Right lobe of liver (tissue), 6 donors: ENCODE results near the gene DAP. TPM values are rescaled to one million over a fixed set of nuclear protein-coding genes. Genes with fewer than 3 reads are reported as not detected.
"Not testable (repeated sequence)": the region's sequence is repeated elsewhere in the genome, so short reads cannot be mapped to it uniquely, and the experiment has no call there.

Experiments used
- ATAC-seq, 4 donors: fragments of 200-7000 bp; cut with Tn5 transposase; one replicate each; pipeline ENCODE4 v1.9.1; 2020; ENCODE audit warnings: mild to moderate bottlenecking in 4 of 4, moderate library complexity in 4 of 4
- DNase-seq, 3 donors: peaks; one replicate each; pipeline ENCODE4 v3.0.0-alpha.2; 2020
- H3K27ac ChIP-seq, 3 donors: fragments of 200-600 bp; one replicate each; pipeline ENCODE4 v1.8.0; 2022
- H3K27me3 ChIP-seq, 2 donors: fragments of 200-600 bp; one replicate each; pipeline ENCODE4 v1.8.0; 2022
- H3K36me3 ChIP-seq, 4 donors: fragments of 200-600 bp; sonication (generic) in 1 of 4; one replicate each; pipeline versions ENCODE4 v1.5.1 to v1.8.0; 2017 to 2022; ENCODE audit warnings: control low read depth in 1 of 4
- H3K4me1 ChIP-seq, 4 donors: fragments of 200-600 bp; sonication (generic) in 1 of 4; one replicate each; pipeline versions ENCODE4 v1.5.1 to v1.8.0; 2017 to 2022; ENCODE audit warnings: control low read depth in 1 of 4
- H3K4me3 ChIP-seq, 3 donors: fragments of 200-600 bp; one replicate each; pipeline ENCODE4 v1.8.0; 2022
- H3K9me3 ChIP-seq, 4 donors: fragments of 200-600 bp; sonication (generic) in 1 of 4; one replicate each; pipeline versions ENCODE4 v1.5.1 to v1.8.0; 2017 to 2022; ENCODE audit warnings: control low read depth in 1 of 4
- CTCF ChIP-seq, 4 donors: fragments of 200-600 bp in 3 of 4; fragments of 450-650 bp in 1 of 4; IDR thresholded peaks; one replicate each; pipeline versions ENCODE4 v1.5.1 to v1.8.0; 2016 to 2022; ENCODE audit warnings: antibody characterized with exemption in 4 of 4, mild to moderate bottlenecking in 2 of 4
- POLR2A ChIP-seq: fragments of 450-650 bp; IDR thresholded peaks from one replicate; pipeline ENCODE4 v1.6.1; 2017; ENCODE audit warnings: antibody characterized with exemption, mild to moderate bottlenecking
- WGBS: methylation state at CpG from one replicate; pipeline ENCODE4 v1.1.6; 2018; ENCODE audit warnings: low coverage, low lambda C conversion rate; ENCODE audit not compliant: insufficient coverage; ENCODE audit errors: missing lambda C conversion rate; 5-methylcytosine and 5-hydroxymethylcytosine counted together
- intact Hi-C, 2 donors: fragments of 100-400 bp; cut with DNase I; formaldehyde crosslinking; loops; one replicate each; pipeline versions ENCODE4 v1.11.2 to v1.14.1; 2022
- total RNA-seq, 6 experiments: library from RNA; depleted of rRNA in 2 of 6; stranded (reverse); fragments of >200 nt in 2 of 6; fragmentation: NEBNext Ultra II Directional in 3 of 6; extraction: Animal tissue kit (Norgen Biotek cat#: 25700) in 3 of 6; gene quantifications; one replicate each; pipeline versions ENCODE4 v1.1.0 to v1.2.4, GENCODE V29; 2016 to 2023
- donor health status: DM: no; HTN: yes; CAD: no.
- donor health status: DM: no; HTN: no; CAD: no.
- donor health status: DM: no; HTN: no; CAD: no.
- donor health status: DM: no; HTN: yes; CAD: no.
- donor health status: DM: no; HTN: yes; CAD: no.

DAP gene
- total RNA-seq, 6 experiments from 2014 or later = 97.0 to 126 (median 104) TPM

- no peaks in the 10 kb centered on the region for H3K9me3 ChIP-seq
- no peaks in the 10 kb centered on the region for H3K27me3 ChIP-seq
- H3K4me3 ChIP-seq = no peak overlapping the region
- no peak overlapping the region for H3K27ac ChIP-seq
- WGBS = 85% methylated on average over 2 of the region's 5 CpGs
- intact Hi-C loops = no loop called here
- TF ChIP-seq POLR2A = no peak
- TF ChIP-seq CTCF (IDR thresholded peaks at IDR 0.05) = no peak
- H3K4me1 ChIP-seq = no peaks in the 10 kb centered on the region
- DNase-seq (no peak), ATAC-seq (no peak)
- H3K36me3 ChIP-seq = no peaks in the 10 kb centered on the region
Observed at GRCh38 chr5:10788358-10788757, 27.3 kb upstream of the DAP start.

DNA sequence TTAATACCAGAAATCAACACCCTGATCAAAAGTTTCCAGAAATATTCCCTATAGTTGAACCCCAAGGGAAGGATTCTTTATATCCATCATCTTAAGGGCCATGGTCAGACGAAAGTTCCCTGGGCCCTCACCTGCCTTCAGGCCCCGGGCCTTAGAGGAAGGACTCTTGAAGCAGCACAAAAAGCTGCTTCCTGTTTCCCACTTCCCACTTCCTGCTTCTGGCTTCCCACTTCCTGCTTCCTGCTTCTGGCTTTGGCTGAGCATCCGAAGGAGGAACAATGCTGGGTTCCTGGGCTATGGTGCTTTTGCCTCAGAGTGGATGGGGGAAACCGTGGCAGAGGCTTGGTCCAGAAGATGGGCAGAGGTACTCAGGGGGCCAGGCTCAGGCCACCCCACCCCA lies 25.8 kb upstream of the DAP start:
- intact Hi-C loops = no loop called here
- H3K4me3 ChIP-seq = no peak overlapping the region
- no peaks in the 10 kb centered on the region for H3K4me1 ChIP-seq
- no peaks in the 10 kb centered on the region for H3K36me3 ChIP-seq
- no peak overlapping the region for H3K27ac ChIP-seq
- H3K27me3 ChIP-seq = no peaks in the 10 kb centered on the region
- TF ChIP-seq CTCF (IDR thresholded peaks at IDR 0.05) (no peak), POLR2A (no peak)
- H3K9me3 ChIP-seq = no peaks in the 10 kb centered on the region
- DNase-seq (no peak), ATAC-seq (no peak)
- 52% methylated on average over 3 of the region's 4 CpGs for WGBS

DNA sequence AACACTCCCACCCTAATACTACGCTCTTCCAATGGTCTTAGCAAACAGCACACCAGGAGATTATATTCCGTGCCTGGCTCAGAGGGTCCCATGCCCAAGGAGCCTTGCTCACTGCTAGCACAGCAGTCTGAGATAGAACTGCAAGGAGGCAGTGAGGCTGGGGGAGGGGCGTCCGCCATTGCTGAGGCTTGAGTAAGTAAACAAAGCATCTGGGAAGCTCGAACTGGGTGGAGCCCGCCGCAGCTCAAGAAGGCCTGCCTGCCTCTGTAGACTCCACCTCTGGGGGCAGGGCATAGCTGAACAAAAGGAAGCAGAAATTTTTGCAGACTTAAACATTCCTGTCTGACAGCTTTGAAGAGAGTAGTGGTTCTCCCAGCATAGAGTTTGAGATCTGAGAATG lies 19.2 kb upstream of the DAP start:
- H3K36me3 ChIP-seq, ATAC-seq, DNase-seq, H3K4me1 ChIP-seq, intact Hi-C loops, H3K27ac ChIP-seq, H3K9me3 ChIP-seq, H3K27me3 ChIP-seq, H3K4me3 ChIP-seq: not testable (repeated sequence)
- WGBS = 77% methylated on average over 2 of the region's 7 CpGs

GRCh38 chr5:10779592-10779991 lies 18.6 kb upstream of the DAP start:
- DNase-seq (no peak), ATAC-seq (no peak)
- no peaks in the 10 kb centered on the region for H3K4me1 ChIP-seq
- no peak overlapping the region for H3K27ac ChIP-seq
- H3K9me3 ChIP-seq = no peaks in the 10 kb centered on the region
- no peaks in the 10 kb centered on the region for H3K27me3 ChIP-seq
- no peak for TF ChIP-seq POLR2A
- no peak for TF ChIP-seq CTCF (IDR thresholded peaks at IDR 0.05)
- no peak overlapping the region for H3K4me3 ChIP-seq
- intact Hi-C loops = no loop called here
- H3K36me3 ChIP-seq = no peaks in the 10 kb centered on the region

DNA sequence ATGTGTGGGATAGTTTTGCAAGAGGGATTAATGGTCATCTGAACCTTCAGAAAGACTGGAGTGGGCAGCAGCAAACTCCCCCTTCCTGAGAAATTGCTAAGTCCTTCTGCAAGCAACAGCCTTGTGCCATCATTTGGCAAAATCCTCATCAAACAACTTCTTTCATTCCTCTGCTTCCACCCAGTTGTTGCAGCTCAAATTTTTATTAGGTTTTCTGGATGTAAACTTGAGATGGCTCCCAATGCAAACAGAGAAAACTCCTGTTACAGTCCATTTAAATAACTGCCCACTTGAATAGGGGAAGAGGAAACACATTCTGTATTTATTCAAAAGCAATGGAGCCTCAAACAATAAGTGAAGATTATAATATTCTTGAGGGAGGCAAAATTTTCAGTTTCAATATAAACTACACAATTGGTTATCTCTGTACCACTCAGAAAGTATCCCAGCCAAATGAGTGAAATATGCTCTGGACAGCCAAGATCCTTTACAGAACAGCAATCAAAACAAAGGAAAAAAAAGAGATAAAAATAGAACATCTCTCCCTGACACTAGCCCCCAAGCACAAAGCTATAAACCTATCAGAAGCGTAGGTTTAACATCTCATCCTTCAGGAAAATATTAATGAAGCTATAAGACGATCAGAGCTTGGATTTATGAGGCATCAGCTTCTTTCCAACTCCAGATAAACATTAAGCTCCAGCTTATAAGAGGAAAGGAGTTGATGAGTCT lies 17.3 kb upstream of the DAP start:
- no peak for TF ChIP-seq POLR2A
- no peak for TF ChIP-seq CTCF (IDR thresholded peaks at IDR 0.05)
- ATAC-seq (no peak), DNase-seq (no peak)
- Histone ChIP-seq H3K27me3 (no peaks in the 10 kb centered on the region), H3K36me3 (no peaks in the 10 kb centered on the region), H3K4me1 (no peaks in the 10 kb centered on the region), H3K4me3 (no peak overlapping the region), H3K9me3 (no peaks in the 10 kb centered on the region), H3K27ac (no peak overlapping the region)
- 38% methylated on average over 2 of the region's 2 CpGs for WGBS
- intact Hi-C loops = no loop called here
